HG02943 (cell line): ENCODE measurements around the gene MLIP.
A peak's percentile ranks its signal among the peaks of the same experiment; 100 is the strongest.

ENCODE experiments used
- ATAC-seq: cut with Tn5 transposase; IDR thresholded peaks from one replicate; pipeline ENCODE4 v1.9.1; 2021; ENCODE audit warnings: mild to moderate bottlenecking, low read depth, moderate library complexity; ENCODE audit not compliant: unreplicated experiment

MLIP gene

DNA sequence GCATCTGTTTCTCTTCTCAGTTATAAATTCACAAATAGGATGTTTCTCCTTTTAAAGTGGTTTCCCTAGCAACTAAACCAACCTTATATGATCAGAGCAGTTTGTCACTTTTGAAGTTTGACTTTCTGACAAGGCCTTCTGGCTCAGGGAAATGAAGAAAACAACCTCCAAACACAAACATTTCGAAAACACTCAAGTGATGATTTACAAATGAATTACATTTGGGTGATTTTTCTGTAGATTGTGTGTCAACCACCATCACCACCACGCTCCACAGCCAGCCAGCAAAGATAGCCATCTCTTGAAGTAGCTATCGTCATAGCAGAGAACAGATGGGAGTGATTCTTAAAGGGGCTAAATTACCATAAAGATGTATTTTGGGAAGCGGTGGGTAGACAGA is 16.5 kb upstream of the MLIP start:
- ATAC-seq = no peak

GRCh38 chr6:54095723-54096122 is 15.5 kb upstream of the MLIP start:
- no peak for ATAC-seq

- ATAC-seq = no peak
Measured at GRCh38 chr6:54096811-54097210, 14.4 kb upstream of the MLIP start.

DNA sequence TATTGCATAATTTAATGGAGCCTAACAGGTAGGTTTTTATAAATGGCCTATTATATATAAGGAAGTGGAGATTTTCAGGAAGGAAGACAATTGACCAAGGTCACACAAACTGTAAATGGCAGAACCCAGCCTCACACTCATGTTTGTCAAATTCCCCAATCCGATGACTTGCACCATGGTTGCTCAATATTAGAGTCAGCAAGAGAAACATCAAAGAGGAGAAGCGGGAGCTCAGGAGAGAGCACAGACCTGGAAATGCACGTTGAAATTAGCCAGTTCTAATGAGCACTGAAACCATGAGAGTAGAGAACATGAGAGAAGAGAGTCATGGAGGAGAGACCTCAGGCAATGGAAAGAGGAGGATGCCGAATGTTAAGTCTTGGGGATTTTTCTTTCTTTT is 13.5 kb upstream of the MLIP start:
- no peak for ATAC-seq

- no peak for ATAC-seq
Measured at GRCh38 chr6:54098450-54099044, 12.7 kb upstream of the MLIP start.

GRCh38 chr6:54099225-54099624 is 12.0 kb upstream of the MLIP start:
- ATAC-seq = no peak

GRCh38 chr6:54100411-54101006 is 10.7 kb upstream of the MLIP start:
- peak; percentile 85 for ATAC-seq

DNA sequence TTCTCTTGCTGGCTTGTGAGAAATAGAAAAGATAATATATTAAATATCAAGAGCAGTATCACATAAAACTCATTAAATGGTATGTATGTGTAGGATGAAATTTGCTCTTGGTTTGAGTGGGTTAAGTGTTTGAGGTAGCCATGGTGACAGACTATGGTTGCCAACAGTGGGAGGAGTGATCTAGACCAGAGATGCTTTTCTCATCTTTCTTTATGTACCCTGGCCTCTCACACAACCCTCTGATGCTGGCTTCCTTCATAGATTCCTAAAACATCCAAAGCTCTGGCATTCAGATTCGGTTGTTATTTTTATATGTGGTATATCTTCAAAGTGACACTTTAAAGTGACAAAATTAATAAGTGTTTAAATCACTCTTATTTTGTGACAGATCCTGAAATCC is 9.0 kb upstream of the MLIP start:
- ATAC-seq = no peak

GRCh38 chr6:54103497-54103896 is 7.7 kb upstream of the MLIP start:
- ATAC-seq = no peak

- ATAC-seq = no peak
Measured at GRCh38 chr6:54106727-54107126, 4.5 kb upstream of the MLIP start.

DNA sequence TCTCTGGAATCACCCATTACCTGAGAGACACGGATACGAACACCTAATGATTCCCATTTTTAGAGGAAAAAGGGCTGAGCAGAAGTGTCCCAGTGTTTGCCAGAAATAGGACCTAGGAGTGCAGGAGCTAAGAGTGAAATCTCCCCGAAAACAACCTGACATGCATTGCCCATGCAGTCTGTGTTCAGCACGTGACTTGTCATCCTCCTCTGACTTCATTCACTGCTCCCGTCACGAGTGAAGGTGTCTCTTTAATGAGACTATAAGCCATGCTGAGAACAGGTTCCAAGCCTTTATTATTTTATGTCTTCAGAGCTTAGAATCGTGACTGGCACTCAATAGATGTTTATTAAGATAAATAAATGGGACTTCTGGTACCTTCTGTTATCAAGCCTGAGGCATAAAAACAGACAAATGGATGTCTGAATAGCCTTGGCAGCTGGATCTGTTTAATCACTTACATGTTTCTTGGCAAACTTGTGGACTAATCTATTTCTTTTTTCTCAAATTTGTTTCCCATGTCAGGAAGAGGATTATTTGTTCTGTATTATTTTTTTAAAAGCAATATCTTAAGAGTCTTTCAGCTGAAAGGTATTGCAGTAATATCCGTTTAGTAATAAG is 3.7 kb upstream of the MLIP start:
- no peak for ATAC-seq

DNA sequence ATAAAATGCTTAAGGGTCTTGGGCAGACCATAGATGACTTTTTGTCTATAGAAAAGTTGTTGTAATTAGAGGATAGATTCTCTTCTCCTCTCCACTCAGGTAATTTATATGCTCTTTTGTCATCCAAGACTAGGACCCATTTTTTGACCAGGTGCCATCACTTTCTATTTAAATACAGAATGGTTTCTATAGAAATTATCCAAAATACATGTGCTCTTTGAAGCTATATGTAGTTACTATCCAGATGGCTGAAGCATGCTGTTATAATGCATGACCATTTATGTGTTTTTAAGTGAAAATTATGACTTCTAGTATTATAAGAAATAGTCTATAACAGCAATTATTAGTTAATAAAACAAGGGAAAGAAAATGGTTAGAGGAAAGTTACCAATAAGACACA is 3.0 kb upstream of the MLIP start:
- ATAC-seq = no peak

DNA sequence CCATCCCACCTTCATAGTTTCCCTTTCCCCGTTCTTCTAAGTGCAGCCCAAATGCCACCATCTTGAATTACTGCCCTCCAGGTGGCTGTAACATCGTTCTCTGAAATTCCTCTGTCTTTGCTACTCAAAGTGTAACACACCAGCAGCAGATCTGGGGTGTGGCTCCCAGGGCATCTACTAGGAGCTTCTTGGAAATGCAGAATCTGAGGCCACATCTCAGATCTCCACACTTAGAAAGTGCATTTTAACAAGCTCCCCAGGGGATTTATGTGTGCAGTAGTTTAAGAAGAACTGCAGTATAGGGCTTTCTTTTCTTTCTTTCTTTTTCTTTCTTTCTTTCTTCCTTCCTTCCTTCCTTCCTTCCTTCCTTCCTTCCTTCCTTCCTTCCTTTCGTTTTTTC is 1.7 kb upstream of the MLIP start:
- no peak for ATAC-seq

- ATAC-seq = no peak
Measured at GRCh38 chr6:54112151-54112650, 958 bp downstream of the MLIP start.

- no peak for ATAC-seq
Measured at GRCh38 chr6:54114991-54115390, 3.7 kb downstream of the MLIP start.

GRCh38 chr6:54115966-54116365 is 4.7 kb downstream of the MLIP start:
- ATAC-seq = no peak

GRCh38 chr6:54118117-54118516 is 6.9 kb downstream of the MLIP start:
- ATAC-seq = no peak

DNA sequence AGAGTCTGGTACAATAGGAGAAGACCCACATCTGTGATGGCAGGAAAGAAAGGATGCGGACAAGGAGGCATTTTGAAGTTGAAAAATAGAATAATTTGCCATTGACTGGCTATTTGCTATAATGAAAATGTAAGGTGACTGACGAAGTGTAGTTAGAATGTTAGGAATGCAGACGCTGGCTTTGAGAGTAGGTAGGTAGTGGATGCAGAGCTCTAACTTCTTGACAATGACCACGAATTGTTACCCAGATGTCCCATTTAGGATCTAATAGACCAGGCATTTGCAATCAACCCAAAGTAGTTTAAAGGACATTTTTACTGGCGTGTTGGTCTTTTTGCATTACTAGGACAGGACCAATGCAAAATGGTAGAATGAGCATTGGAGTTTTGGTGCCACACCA is 14.2 kb downstream of the MLIP start:
- ATAC-seq = no peak

GRCh38 chr6:54130179-54130578 is 18.9 kb downstream of the MLIP start:
- no peak for ATAC-seq

- ATAC-seq = no peak
Measured at GRCh38 chr6:54132587-54132986, 21.3 kb downstream of the MLIP start.

DNA sequence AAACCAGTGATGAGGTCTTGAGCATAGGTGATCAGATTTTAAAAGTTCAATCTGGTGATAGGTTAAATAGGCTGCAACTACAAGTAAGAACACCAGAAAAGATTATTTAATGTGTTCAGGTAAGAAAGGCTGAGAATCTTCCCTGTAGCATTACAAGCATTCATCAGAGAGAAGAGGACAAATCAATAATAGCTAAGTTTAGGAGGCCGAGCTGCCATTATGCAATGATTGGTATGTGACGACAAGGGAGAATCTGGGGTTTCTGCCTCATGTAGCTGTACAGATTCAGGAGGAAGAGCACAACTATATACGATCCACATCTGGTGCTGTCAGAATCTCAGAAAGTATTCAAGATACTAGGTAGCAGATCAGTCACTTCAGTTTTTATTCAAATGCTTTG is 21.9 kb downstream of the MLIP start:
- no peak for ATAC-seq

GRCh38 chr6:54134935-54135334 is 23.7 kb downstream of the MLIP start:
- ATAC-seq = no peak
